PC-3 (cell line): ENCODE measurements around the gene LRRD1. TPM values are rescaled to one million over a fixed set of nuclear protein-coding genes. Genes with fewer than 3 reads are reported as not detected.

Experiments used
- ATAC-seq: fragments of 200-7000 bp; cut with Tn5 transposase; 2 replicates; pipeline ENCODE4 v1.9.1; 2020; ENCODE audit warnings: mild to moderate bottlenecking, moderate library complexity
- Bru-seq: library from RNA; stranded (reverse); fragments of 400-500 nt; gene quantifications from one replicate; lab custom pipeline; 2021; lab: Mats Ljungman, UMichigan
- BruChase-seq, 2 experiments: library from RNA; stranded (reverse); fragments of 400-500 nt; gene quantifications; one replicate each; lab custom pipeline; 2021; lab: Mats Ljungman, UMichigan
- BruUV-seq: library from RNA; stranded (reverse); fragments of 400-500 nt; replicated peaks from 2 replicates; lab custom pipeline; 2021; lab: Mats Ljungman, UMichigan
- CTCF ChIA-PET: fragments of 300-600 bp; sonication (Branson Sonifier 250); formaldehyde crosslinking; loops from one replicate; lab custom pipeline; 2022; ENCODE audit warnings: antibody characterized with exemption; lab: Charles Lee
- POLR2A ChIA-PET: fragments of 300-600 bp; sonication (Branson Sonifier 250); formaldehyde crosslinking; loops from one replicate; lab custom pipeline; 2022; ENCODE audit warnings: antibody characterized with exemption; ENCODE audit not compliant: unreplicated experiment; lab: Charles Lee
- DNase-seq: peaks from one replicate; pipeline ENCODE4 v3.0.0-alpha.2; 2015
- H2AFZ ChIP-seq: fragments of 300-600 bp; sonication (generic); 2 replicates; pipeline ENCODE4 v1.6.0; 2016; ENCODE audit warnings: antibody characterized with exemption, low read length
- H3F3A ChIP-seq: fragments of 300-600 bp; sonication (generic); one replicate; pipeline ENCODE4 v1.6.0; 2017; ENCODE audit warnings: antibody characterized with exemption, low read length, control low read depth, mild to moderate bottlenecking; ENCODE audit not compliant: unreplicated experiment
- H3K27ac ChIP-seq: fragments of 300-600 bp; sonication (generic); 2 replicates; pipeline ENCODE4 v1.5.1; 2016; ENCODE audit warnings: mild to moderate bottlenecking, low read length
- H3K27me3 ChIP-seq: fragments of 300-600 bp; sonication (generic); 2 replicates; pipeline ENCODE4 v1.6.1; 2016; ENCODE audit warnings: low read length, mixed read lengths
- H3K36me3 ChIP-seq: fragments of 300-600 bp; sonication (generic); 2 replicates; pipeline ENCODE4 v1.6.1; 2016; ENCODE audit warnings: low read depth, mixed run types, low read length, mixed read lengths
- H3K4me1 ChIP-seq: fragments of 300-600 bp; sonication (generic); 2 replicates; pipeline ENCODE4 v1.5.1; 2016; ENCODE audit warnings: low read length; ENCODE audit not compliant: insufficient read depth
- H3K4me2 ChIP-seq: fragments of 300-600 bp; sonication (generic); 2 replicates; pipeline ENCODE4 v1.6.0; 2016; ENCODE audit warnings: low read length
- H3K4me3 ChIP-seq: fragments of 300-600 bp; sonication (generic); 2 replicates; pipeline ENCODE4 v1.5.1; 2016; ENCODE audit warnings: mild to moderate bottlenecking, low read length, mixed read lengths
- H3K79me2 ChIP-seq: fragments of 300-600 bp; sonication (generic); 2 replicates; pipeline ENCODE4 v1.6.1; 2017; ENCODE audit warnings: low read length, mixed read lengths
- H3K9ac ChIP-seq: fragments of 300-600 bp; sonication (generic); 2 replicates; pipeline ENCODE4 v1.6.0; 2016; ENCODE audit warnings: mild to moderate bottlenecking, low read length
- H3K9me2 ChIP-seq: fragments of 300-600 bp; sonication (generic); replicated peaks from 2 replicates; pipeline ENCODE4 v1.6.1; 2016; ENCODE audit warnings: mixed run types, low read length, mixed read lengths
- H3K9me3 ChIP-seq: fragments of 300-600 bp; sonication (generic); 2 replicates; pipeline ENCODE4 v1.6.1; 2016; ENCODE audit warnings: low read length, mixed read lengths
- H4K20me1 ChIP-seq: fragments of 300-600 bp; sonication (generic); 2 replicates; pipeline ENCODE4 v1.6.1; 2016; ENCODE audit warnings: low read length, mixed read lengths
- CTCF ChIP-seq: fragments of 300-600 bp; sonication (generic); conservative IDR thresholded peaks from 2 replicates; pipeline ENCODE4 v1.5.1; 2017; ENCODE audit warnings: antibody characterized with exemption, low read depth, mild to moderate bottlenecking, low read length
- EZH2 ChIP-seq: fragments of 300-600 bp; sonication (generic); IDR thresholded peaks from one replicate; pipeline ENCODE4 v1.6.1; 2017; ENCODE audit warnings: antibody characterized with exemption, mild to moderate bottlenecking, low read length; ENCODE audit not compliant: unreplicated experiment
- EZH2phosphoT487 ChIP-seq: fragments of 300-600 bp; sonication (generic); IDR thresholded peaks from 2 replicates; pipeline ENCODE4 v1.6.1; 2018; ENCODE audit warnings: mild to moderate bottlenecking, antibody characterized with exemption, low read length, borderline replicate concordance
- intact Hi-C: fragments of 100-400 bp; cut with micrococcal nuclease; formaldehyde crosslinking; loops from 2 replicates; pipeline ENCODE4 v1.9.0; 2023
- long read RNA-seq: library from polyadenylated mRNA; unstranded; transcript quantifications from one replicate; pipeline ENCODE4 v2.0.0, GENCODE V29; 2021; ENCODE audit not compliant: unreplicated experiment
- total RNA-seq: library from RNA; depleted of rRNA; stranded (reverse); fragments of >200 nt; gene quantifications from 2 replicates; pipeline ENCODE4 v1.2.3, GENCODE V29; 2014; rRNA removed

Gene LRRD1
- not detected in 2 replicates for total RNA-seq
- Bru-seq, nascent RNA = percentile 31 among the genes with signal in this experiment
- percentile 57 among the genes with signal in this experiment for BruChase-seq, experiment 1, labeled RNA remaining after a 6-hour chase
- BruChase-seq, experiment 2, labeled RNA remaining after a 2-hour chase = percentile 70 among the genes with signal in this experiment
- long read RNA-seq = 0 reads

GRCh38 chr7:92178928-92179924 is at the start of gene LRRD1:
Gene LRRD1 (minus strand): TSS chr7:92179142. CDS start chr7:92165202, 13,940 bp downstream.
- TF ChIP-seq EZH2 (no peak), CTCF (peak; percentile 88)
- Histone ChIP-seq H3K4me1 (peaks cover 9% of the 10 kb centered on the region), H3K9ac (peak within 1 kb of the TSS; percentile 62; the same call in 1 of the 2 replicates), H3K9me3 (no peaks in the 10 kb centered on the region), H3K4me3 (peak within 1 kb of the TSS; percentile 63), H4K20me1 (no peaks in the 10 kb centered on the region), H3K27me3 (no peaks in the 10 kb centered on the region), H3K79me2 (no peaks in the 10 kb centered on the region), H3K9me2 (no peaks in the 10 kb centered on the region), H3F3A (no peaks in the 10 kb centered on the region), H3K4me2 (peak within 1 kb of the TSS; percentile 86), H2AFZ (peak within 1 kb of the TSS; percentile 93), H3K27ac (no peak within 1 kb of the TSS), H3K36me3 (no peaks in the 10 kb centered on the region)
- POLR2A ChIA-PET = no interaction called here
- intact Hi-C loops = loop anchor here (2.0 to 5.0 kb wide), 2 partner anchors 237 to 270 kb away; partner anchors contain the start of gene AKAP9
- ATAC-seq = peak; percentile 98
- TSS peak; percentile 60 for BruUV-seq
- peak; percentile 86 for DNase-seq
- CTCF ChIA-PET = interaction anchor here (0.5 to 1.0 kb wide), 4 partner anchors 17 to 269 kb away, joined by 3 to 4 read pairs (median 4); partner anchors contain the start of genes ANKIB1 and KRIT1

GRCh38 chr7:92228742-92229141 is 49.8 kb upstream of the LRRD1 start:
- H4K20me1 ChIP-seq = no peaks in the 10 kb centered on the region
- no peaks in the 10 kb centered on the region for H3K27me3 ChIP-seq
- ChIA-PET CTCF (no interaction called here), POLR2A (no interaction called here)
- no peak overlapping the region for H3K9ac ChIP-seq
- H3K4me2 ChIP-seq = no peak overlapping the region
- no TSS peak for BruUV-seq
- no peaks in the 10 kb centered on the region for H3K79me2 ChIP-seq
- H2AFZ ChIP-seq = no peak overlapping the region
- ATAC-seq = no peak
- H3K4me1 ChIP-seq = no peaks in the 10 kb centered on the region
- H3K36me3 ChIP-seq = peaks cover 15% of the 10 kb centered on the region; the same call in 1 of the 2 replicates
- no peak for DNase-seq
- no peaks in the 10 kb centered on the region for H3F3A ChIP-seq
- no peaks in the 10 kb centered on the region for H3K9me3 ChIP-seq
- H3K4me3 ChIP-seq = no peak overlapping the region
- H3K27ac ChIP-seq = no peak overlapping the region
- intact Hi-C loops = no loop called here
- no peak for TF ChIP-seq CTCF
- H3K9me2 ChIP-seq = no peaks in the 10 kb centered on the region

DNA sequence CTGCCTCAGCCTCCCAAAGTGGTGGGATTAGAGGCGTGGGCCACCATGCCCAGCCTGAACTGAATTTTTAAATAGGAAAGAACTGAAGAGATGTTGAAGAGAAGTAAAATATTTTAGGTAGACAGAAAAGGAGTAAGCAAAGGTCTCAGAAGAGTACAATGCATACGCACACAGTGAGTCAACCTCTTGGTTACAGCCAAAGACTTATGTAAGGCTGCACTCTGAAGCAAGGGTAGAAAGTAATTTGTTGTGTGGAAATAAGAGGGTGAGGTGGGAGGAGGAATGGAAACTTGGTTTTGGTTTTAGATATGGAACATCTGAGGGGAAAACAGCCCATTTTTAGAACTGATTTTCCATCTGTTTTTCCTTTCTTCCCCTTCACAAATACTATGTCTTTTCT is 49.2 kb upstream of the LRRD1 start:
- H3K27ac ChIP-seq = no peak overlapping the region
- H2AFZ ChIP-seq = no peak overlapping the region
- no peaks in the 10 kb centered on the region for H3K27me3 ChIP-seq
- H3F3A ChIP-seq = no peaks in the 10 kb centered on the region
- H3K9me2 ChIP-seq = no peaks in the 10 kb centered on the region
- ChIA-PET POLR2A (no interaction called here), CTCF (no interaction called here)
- H3K4me3 ChIP-seq = no peak overlapping the region
- BruUV-seq = no TSS peak
- no peaks in the 10 kb centered on the region for H4K20me1 ChIP-seq
- DNase-seq (no peak), ATAC-seq (no peak; the same call in 1 of the 2 replicates)
- intact Hi-C loops = no loop called here
- no peaks in the 10 kb centered on the region for H3K79me2 ChIP-seq
- no peaks in the 10 kb centered on the region for H3K4me1 ChIP-seq
- H3K36me3 ChIP-seq = peaks cover 15% of the 10 kb centered on the region; the same call in 1 of the 2 replicates
- no peak overlapping the region for H3K9ac ChIP-seq
- H3K9me3 ChIP-seq = no peaks in the 10 kb centered on the region
- TF ChIP-seq EZH2 = no peak
- TF ChIP-seq CTCF = no peak
- no peak for TF ChIP-seq EZH2phosphoT487
- no peak overlapping the region for H3K4me2 ChIP-seq
